IMR-90 (cell line): ENCODE measurements around the gene STK33. TPM values are rescaled to one million over a fixed set of nuclear protein-coding genes. Genes with fewer than 3 reads are reported as not detected.

Experiments used
- ATAC-seq: fragments of 200-7000 bp; cut with Tn5 transposase; 2 replicates; pipeline ENCODE4 v1.9.1; 2020; ENCODE audit warnings: low read depth, mild to moderate bottlenecking, moderate library complexity
- BruUV-seq: library from RNA; stranded (reverse); fragments of 400-500 nt; replicated peaks from 2 replicates; lab custom pipeline; 2021; lab: Mats Ljungman, UMichigan
- CTCF ChIA-PET: fragments of 300-600 bp; formaldehyde crosslinking; extraction: SDS; loops from one replicate; lab custom pipeline; 2021; ENCODE audit warnings: antibody characterized with exemption; lab: Yijun Ruan, JAX
- POLR2A ChIA-PET: fragments of 300-600 bp; sonication (Branson Sonifier 250); formaldehyde crosslinking; loops from one replicate; lab custom pipeline; 2022; ENCODE audit warnings: antibody characterized with exemption; ENCODE audit not compliant: unreplicated experiment; lab: Charles Lee
- DNase-seq: peaks from one replicate; pipeline ENCODE4 v3.0.0; 2013
- H2AFZ ChIP-seq: replicated peaks from 2 replicates; pipeline ENCODE3; 2013; ENCODE audit warnings: low read length, mild to moderate bottlenecking; ENCODE audit not compliant: poor library complexity
- H2AK5ac ChIP-seq: 2 replicates; pipeline ENCODE4 v1.6.1; 2013; ENCODE audit warnings: low read depth, low read length, inconsistent platforms
- H2AK9ac ChIP-seq: replicated peaks from 2 replicates; pipeline ENCODE3; 2013; ENCODE audit warnings: mild to moderate bottlenecking, low read depth, low read length, moderate library complexity; ENCODE audit not compliant: poor library complexity
- H2BK120ac ChIP-seq: 2 replicates; pipeline ENCODE4 v1.6.1; 2013; ENCODE audit warnings: low read depth, low read length, inconsistent platforms
- H2BK15ac ChIP-seq: 3 replicates; pipeline ENCODE4 v1.6.1; 2013; ENCODE audit warnings: low read depth, low read length, inconsistent platforms
- H2BK20ac ChIP-seq: 2 replicates; pipeline ENCODE4 v1.6.1; 2013; ENCODE audit warnings: low read depth, mild to moderate bottlenecking, inconsistent platforms, low read length, moderate library complexity
- H2BK5ac ChIP-seq: 2 replicates; pipeline ENCODE4 v1.6.1; 2013; ENCODE audit warnings: mild to moderate bottlenecking, low read depth, low read length, inconsistent platforms; ENCODE audit not compliant: poor library complexity, severe bottlenecking
- H3K14ac ChIP-seq: replicated peaks from 2 replicates; pipeline ENCODE4 v1.6.1; 2013; ENCODE audit warnings: low read depth, low read length, inconsistent platforms
- H3K18ac ChIP-seq: 2 replicates; pipeline ENCODE4 v1.6.1; 2013; ENCODE audit warnings: low read depth, low read length, control low read depth
- H3K23ac ChIP-seq: 2 replicates; pipeline ENCODE4 v1.6.1; 2013; ENCODE audit warnings: low read depth, low read length, inconsistent platforms
- H3K27ac ChIP-seq: 2 replicates; pipeline ENCODE4 v1.5.1; 2013; ENCODE audit warnings: mild to moderate bottlenecking, control low read depth, low read length; ENCODE audit not compliant: insufficient read depth
- H3K27me3 ChIP-seq: 2 replicates; pipeline ENCODE4 v1.6.1; 2013; ENCODE audit warnings: low read length; ENCODE audit not compliant: control insufficient read depth, insufficient read depth
- H3K36me3 ChIP-seq: 2 replicates; pipeline ENCODE4 v1.6.1; 2013; ENCODE audit warnings: low read length, mixed read lengths; ENCODE audit not compliant: control insufficient read depth, insufficient read depth
- H3K4ac ChIP-seq: 2 replicates; pipeline ENCODE4 v1.6.1; 2013; ENCODE audit warnings: low read depth, low read length, inconsistent platforms
- H3K4me1 ChIP-seq: 2 replicates; pipeline ENCODE4 v1.6.1; 2013; ENCODE audit warnings: low read length, mixed read lengths; ENCODE audit not compliant: control insufficient read depth, insufficient read depth
- H3K4me2 ChIP-seq: 2 replicates; pipeline ENCODE4 v1.6.1; 2013; ENCODE audit warnings: low read depth, mild to moderate bottlenecking, control low read depth, low read length, moderate library complexity
- H3K4me3 ChIP-seq: 2 replicates; pipeline ENCODE4 v1.5.1; 2013; ENCODE audit warnings: low read depth, mild to moderate bottlenecking, control low read depth, low read length, moderate library complexity; ENCODE audit not compliant: insufficient read depth
- H3K56ac ChIP-seq: 2 replicates; pipeline ENCODE4 v1.6.1; 2013; ENCODE audit warnings: low read length, inconsistent platforms; ENCODE audit not compliant: insufficient read depth; ENCODE audit errors: extremely low read depth
- H3K79me1 ChIP-seq, 2 experiments: 2 replicates each; pipeline ENCODE4 v1.6.1; 2013; ENCODE audit warnings: low read length in 2 of 2, inconsistent platforms in 1 of 2, low read depth in 1 of 2
- H3K9ac ChIP-seq: 2 replicates; pipeline ENCODE4 v1.6.1; 2013; ENCODE audit warnings: low read depth, low read length, control low read depth
- H3K9me1 ChIP-seq: 2 replicates; pipeline ENCODE4 v1.6.1; 2013; ENCODE audit warnings: low read length, inconsistent platforms; ENCODE audit not compliant: insufficient read depth
- H3K9me3 ChIP-seq: 2 replicates; pipeline ENCODE4 v1.6.1; 2013; ENCODE audit warnings: low read length; ENCODE audit not compliant: control insufficient read depth, insufficient read depth
- H4K20me1 ChIP-seq: 2 replicates; pipeline ENCODE4 v1.6.1; 2013; ENCODE audit warnings: low read length, inconsistent platforms; ENCODE audit not compliant: insufficient read depth
- H4K5ac ChIP-seq: 2 replicates; pipeline ENCODE4 v1.6.1; 2013; ENCODE audit warnings: mild to moderate bottlenecking, low read depth, low read length, control low read depth
- H4K8ac ChIP-seq, 2 experiments: 2 replicates each; pipeline ENCODE4 v1.6.1; 2013; ENCODE audit warnings: low read depth in 2 of 2, low read length in 2 of 2, control low read depth in 1 of 2, inconsistent platforms in 1 of 2
- H4K91ac ChIP-seq: 2 replicates; pipeline ENCODE4 v1.6.1; 2013; ENCODE audit warnings: low read depth, low read length, inconsistent platforms; ENCODE audit not compliant: insufficient read depth
- BHLHE40 ChIP-seq: fragments of 150-350 bp; IDR thresholded peaks from 2 replicates; pipeline ENCODE4 v1.6.1; 2016; ENCODE audit warnings: mild to moderate bottlenecking, low read depth, low read length
- CEBPB ChIP-seq: IDR thresholded peaks from 2 replicates; pipeline ENCODE4 v1.6.1; 2012; ENCODE audit warnings: low read depth, low read length, improper control_type of control experiment
- CHD1 ChIP-seq: IDR thresholded peaks from 2 replicates; pipeline ENCODE4 v1.6.1; 2012; ENCODE audit warnings: low read depth, low read length, improper control_type of control experiment
- FOS ChIP-seq: fragments of 150-350 bp; IDR thresholded peaks from 2 replicates; pipeline ENCODE4 v1.6.1; 2016; ENCODE audit warnings: low read depth, low read length
- MAFK ChIP-seq: IDR thresholded peaks from 2 replicates; pipeline ENCODE4 v1.6.1; 2012; ENCODE audit warnings: low read depth, low read length, improper control_type of control experiment
- MAZ ChIP-seq: IDR thresholded peaks from 2 replicates; pipeline ENCODE4 v1.6.1; 2012; ENCODE audit warnings: low read depth, mild to moderate bottlenecking, low read length, improper control_type of control experiment, moderate library complexity, borderline replicate concordance
- MXI1 ChIP-seq: IDR thresholded peaks from 2 replicates; pipeline ENCODE4 v1.6.1; 2012; ENCODE audit warnings: low read depth, mild to moderate bottlenecking, low read length, moderate library complexity, borderline replicate concordance
- NFE2L2 ChIP-seq: fragments of 150-350 bp; IDR thresholded peaks from 2 replicates; pipeline ENCODE4 v1.6.1; 2016; ENCODE audit warnings: low read depth, mild to moderate bottlenecking, low read length
- POLR2A ChIP-seq: IDR thresholded peaks from 2 replicates; pipeline ENCODE4 v1.6.1; 2012; ENCODE audit warnings: mild to moderate bottlenecking, low read depth, low read length
- RAD21 ChIP-seq: IDR thresholded peaks from 2 replicates; pipeline ENCODE4 v1.6.1; 2012; ENCODE audit warnings: low read length, improper control_type of control experiment
- RCOR1 ChIP-seq: IDR thresholded peaks from 2 replicates; pipeline ENCODE4 v1.6.1; 2012; ENCODE audit warnings: mild to moderate bottlenecking, low read length, improper control_type of control experiment; ENCODE audit not compliant: insufficient replicate concordance
- RFX5 ChIP-seq: IDR thresholded peaks from 2 replicates; pipeline ENCODE4 v1.8.0; 2012; ENCODE audit warnings: low read depth, mild to moderate bottlenecking, low read length, moderate library complexity
- WGBS, 2 experiments: methylation state at CpG; one replicate each; pipeline versions ENCODE4 v1.1.5 to v1.1.7; 2013; ENCODE audit warnings: missing lambda C conversion rate in 2 of 2; ENCODE audit not compliant: insufficient read length in 1 of 2; ENCODE audit errors: extremely low coverage in 2 of 2; 5-methylcytosine and 5-hydroxymethylcytosine counted together
- dilution Hi-C: fragments of 300-500 bp; cut with HindIII; formaldehyde crosslinking; loops from one replicate; pipeline ENCODE4 v1.14.3; 2018; ENCODE audit warnings: low sequenced_read_pairs; ENCODE audit not compliant: unreplicated experiment
- in situ Hi-C: fragments of 300-500 bp; cut with MboI; formaldehyde crosslinking; loops from 3 replicates; pipeline ENCODE4 v1.14.3; 2019; ENCODE audit warnings: low sequenced_read_pairs, inconsistent platforms, mixed read lengths
- intact Hi-C: fragments of 100-400 bp; cut with micrococcal nuclease; formaldehyde crosslinking; loops from 2 replicates; pipeline ENCODE4 v1.10.0; 2022
- polyA plus RNA-seq, 3 experiments: library from polyadenylated mRNA; depleted of rRNA; stranded (reverse); fragments of >200 nt; gene quantifications; 2 replicates each; pipeline ENCODE4 v1.2.3, GENCODE V29; 2012; ENCODE audit warnings: low replicate concordance in 1 of 3
- total RNA-seq: library from RNA; depleted of rRNA; stranded (reverse); fragments of >200 nt; gene quantifications from 2 replicates; pipeline ENCODE4 v1.2.3, GENCODE V29; 2012
- TF ChIP-seq, protein P1 (sequence below): fragments of 150-350 bp; IDR thresholded peaks from 2 replicates; pipeline ENCODE4 v1.6.1; 2017; ENCODE audit warnings: mild to moderate bottlenecking, antibody characterized with exemption, low read length, low read depth
- TF ChIP-seq, protein P2 (sequence below): fragments of 150-350 bp; IDR thresholded peaks from 2 replicates; pipeline ENCODE4 v1.6.1; 2016; ENCODE audit warnings: low read depth, mild to moderate bottlenecking, low read length, moderate library complexity, borderline replicate concordance
- TF ChIP-seq, protein P3 (sequence below): conservative IDR thresholded peaks from 2 replicates; pipeline ENCODE4 v1.5.1; 2012; ENCODE audit warnings: mild to moderate bottlenecking, low read depth, low read length, improper control_type of control experiment

Gene STK33
- total and polyA plus RNA-seq, 2 of the 4 experiments (the other 2 are of a cell fraction) = 2.3 to 2.6 TPM

DNA sequence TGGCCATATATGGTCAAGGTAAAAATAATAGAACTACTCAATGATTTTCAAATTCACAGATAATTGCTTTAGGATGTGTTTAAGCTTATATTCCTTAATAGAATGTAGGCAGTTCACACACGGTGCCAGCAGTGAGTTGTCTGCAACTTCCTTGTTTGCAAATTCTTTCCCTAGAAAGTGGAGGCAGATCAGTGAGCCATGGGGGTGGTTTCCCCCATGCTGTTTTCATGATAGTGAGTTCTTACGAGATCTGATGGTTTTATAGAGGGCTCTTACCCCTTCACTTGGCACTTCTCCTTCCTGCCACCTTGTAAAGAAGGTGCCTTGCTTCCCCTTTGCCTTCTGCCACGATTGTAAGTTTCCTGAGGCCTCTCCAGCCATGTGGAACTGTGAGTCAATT is 218.6 kb downstream of the STK33 start:
- Histone ChIP-seq H3K9me1 (no peaks in the 10 kb centered on the region), H3K56ac (no peak overlapping the region), H3K79me1 (no peaks in the 10 kb centered on the region), H3K4ac (no peak overlapping the region), H3K9ac (no peak overlapping the region), H3K4me3 (no peak overlapping the region), H3K4me1 (no peaks in the 10 kb centered on the region), H2AK9ac (no peak overlapping the region), H2AFZ (no peak overlapping the region), H3K23ac (no peak overlapping the region), H2BK20ac (no peak overlapping the region), H4K91ac (no peak overlapping the region), H3K36me3 (no peaks in the 10 kb centered on the region), H2BK15ac (no peak overlapping the region), H4K8ac (no peak overlapping the region), H3K4me2 (no peak overlapping the region), H2BK5ac (no peak overlapping the region), H4K20me1 (no peaks in the 10 kb centered on the region), H4K5ac (no peak overlapping the region), H2AK5ac (no peak overlapping the region), H3K14ac (no peak overlapping the region), H3K9me3 (no peaks in the 10 kb centered on the region), H3K27ac (no peak overlapping the region), H3K18ac (no peak overlapping the region), H3K27me3 (peaks cover 2% of the 10 kb centered on the region), H2BK120ac (no peak overlapping the region)
- ATAC-seq (no peak), DNase-seq (no peak)
- CTCF ChIA-PET = no interaction called here
- no CpG with 5 or more reads among the region's 3 CpGs for WGBS, 2 experiments
- intact Hi-C loops (no loop called here), in situ Hi-C loops (no loop called here), dilution Hi-C loops (no loop called here)
- TF ChIP-seq RCOR1 (no peak), CEBPB (no peak), MAFK (no peak), NFE2L2 (no peak), RAD21 (no peak), FOS (no peak), MXI1 (no peak), POLR2A (no peak), MAZ (no peak), RFX5 (no peak), CHD1 (no peak), BHLHE40 (no peak)
- TF ChIP-seq, protein P1, sequence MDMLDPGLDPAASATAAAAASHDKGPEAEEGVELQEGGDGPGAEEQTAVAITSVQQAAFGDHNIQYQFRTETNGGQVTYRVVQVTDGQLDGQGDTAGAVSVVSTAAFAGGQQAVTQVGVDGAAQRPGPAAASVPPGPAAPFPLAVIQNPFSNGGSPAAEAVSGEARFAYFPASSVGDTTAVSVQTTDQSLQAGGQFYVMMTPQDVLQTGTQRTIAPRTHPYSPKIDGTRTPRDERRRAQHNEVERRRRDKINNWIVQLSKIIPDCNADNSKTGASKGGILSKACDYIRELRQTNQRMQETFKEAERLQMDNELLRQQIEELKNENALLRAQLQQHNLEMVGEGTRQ = no peak
- TF ChIP-seq, protein P2, sequence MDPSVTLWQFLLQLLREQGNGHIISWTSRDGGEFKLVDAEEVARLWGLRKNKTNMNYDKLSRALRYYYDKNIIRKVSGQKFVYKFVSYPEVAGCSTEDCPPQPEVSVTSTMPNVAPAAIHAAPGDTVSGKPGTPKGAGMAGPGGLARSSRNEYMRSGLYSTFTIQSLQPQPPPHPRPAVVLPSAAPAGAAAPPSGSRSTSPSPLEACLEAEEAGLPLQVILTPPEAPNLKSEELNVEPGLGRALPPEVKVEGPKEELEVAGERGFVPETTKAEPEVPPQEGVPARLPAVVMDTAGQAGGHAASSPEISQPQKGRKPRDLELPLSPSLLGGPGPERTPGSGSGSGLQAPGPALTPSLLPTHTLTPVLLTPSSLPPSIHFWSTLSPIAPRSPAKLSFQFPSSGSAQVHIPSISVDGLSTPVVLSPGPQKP = no peak
- TF ChIP-seq, protein P3, sequence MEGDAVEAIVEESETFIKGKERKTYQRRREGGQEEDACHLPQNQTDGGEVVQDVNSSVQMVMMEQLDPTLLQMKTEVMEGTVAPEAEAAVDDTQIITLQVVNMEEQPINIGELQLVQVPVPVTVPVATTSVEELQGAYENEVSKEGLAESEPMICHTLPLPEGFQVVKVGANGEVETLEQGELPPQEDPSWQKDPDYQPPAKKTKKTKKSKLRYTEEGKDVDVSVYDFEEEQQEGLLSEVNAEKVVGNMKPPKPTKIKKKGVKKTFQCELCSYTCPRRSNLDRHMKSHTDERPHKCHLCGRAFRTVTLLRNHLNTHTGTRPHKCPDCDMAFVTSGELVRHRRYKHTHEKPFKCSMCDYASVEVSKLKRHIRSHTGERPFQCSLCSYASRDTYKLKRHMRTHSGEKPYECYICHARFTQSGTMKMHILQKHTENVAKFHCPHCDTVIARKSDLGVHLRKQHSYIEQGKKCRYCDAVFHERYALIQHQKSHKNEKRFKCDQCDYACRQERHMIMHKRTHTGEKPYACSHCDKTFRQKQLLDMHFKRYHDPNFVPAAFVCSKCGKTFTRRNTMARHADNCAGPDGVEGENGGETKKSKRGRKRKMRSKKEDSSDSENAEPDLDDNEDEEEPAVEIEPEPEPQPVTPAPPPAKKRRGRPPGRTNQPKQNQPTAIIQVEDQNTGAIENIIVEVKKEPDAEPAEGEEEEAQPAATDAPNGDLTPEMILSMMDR = no peak
- no TSS peak for BruUV-seq
- POLR2A ChIA-PET = no interaction called here
